Left ventricle myocardium inferior (tissue), 1 donor: Measurements from ENCODE around the gene NRN1. TPM values are rescaled to one million over a fixed set of nuclear protein-coding genes. Genes with fewer than 3 reads are reported as not detected.

Experiments used
- DNase-seq: peaks from one replicate; pipeline ENCODE4 v3.0.0-alpha.2; 2020
- H3K27ac ChIP-seq: fragments of 200-600 bp; replicated peaks from 2 replicates; pipeline ENCODE4 v1.8.0; 2021
- H3K27me3 ChIP-seq: fragments of 200-600 bp; 2 replicates; pipeline ENCODE4 v1.8.0; 2021; ENCODE audit warnings: low read depth
- H3K36me3 ChIP-seq: fragments of 200-600 bp; 2 replicates; pipeline ENCODE4 v1.8.0; 2021
- H3K4me1 ChIP-seq: fragments of 200-600 bp; 2 replicates; pipeline ENCODE4 v1.8.0; 2021
- H3K4me3 ChIP-seq: fragments of 200-600 bp; 2 replicates; pipeline ENCODE4 v1.8.0; 2021; ENCODE audit warnings: mild to moderate bottlenecking, moderate library complexity
- H3K9me3 ChIP-seq: fragments of 200-600 bp; replicated peaks from 2 replicates; pipeline ENCODE4 v1.8.0; 2021
- intact Hi-C: fragments of 100-400 bp; cut with micrococcal nuclease; formaldehyde crosslinking; loops from one replicate; pipeline ENCODE4 v1.11.0; 2022
- total RNA-seq: library from RNA; stranded (reverse); fragmentation: NEBNext Ultra II Directional; extraction: Animal tissue kit (Norgen Biotek cat#: 25700); gene quantifications from one replicate; pipeline ENCODE4 v1.2.1, GENCODE V29; 2021
- TF ChIP-seq, protein P1 (sequence below): fragments of 200-600 bp; IDR thresholded peaks from 2 replicates; pipeline ENCODE4 v1.8.0; 2021; ENCODE audit warnings: antibody characterized with exemption, mild to moderate bottlenecking, borderline replicate concordance
- donor health status: DM: no; HTN: yes; CAD: no; lungs with severe emphysema.

NRN1 gene
- total RNA-seq, 1 donor from 2014 or later: 8.8 TPM

DNA sequence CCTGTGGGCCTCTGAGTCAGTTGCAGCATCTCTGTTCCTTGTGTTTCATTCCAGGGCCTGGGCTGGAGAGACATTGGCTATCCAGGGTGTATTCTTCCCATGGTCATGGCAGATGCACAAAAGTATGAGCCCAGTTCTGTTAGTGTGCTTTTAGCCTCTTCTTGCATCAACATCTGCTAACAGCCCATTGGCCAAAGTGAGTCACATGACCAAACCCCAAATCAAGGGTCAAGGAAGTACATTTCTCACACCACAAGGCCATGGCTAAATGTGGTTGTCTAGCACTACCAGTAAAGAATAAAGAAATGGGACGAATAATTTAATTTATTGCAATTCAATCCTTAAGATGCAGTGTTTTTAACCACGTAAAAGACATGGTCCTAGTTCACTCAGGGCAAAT, 43.9 kb downstream of the NRN1 start:
- H3K4me1 ChIP-seq: no peaks in the 10 kb centered on the region
- H3K36me3 ChIP-seq: no peaks in the 10 kb centered on the region
- H3K4me3 ChIP-seq: no peak overlapping the region
- intact Hi-C loops: no loop called here
- TF ChIP-seq, protein P1, sequence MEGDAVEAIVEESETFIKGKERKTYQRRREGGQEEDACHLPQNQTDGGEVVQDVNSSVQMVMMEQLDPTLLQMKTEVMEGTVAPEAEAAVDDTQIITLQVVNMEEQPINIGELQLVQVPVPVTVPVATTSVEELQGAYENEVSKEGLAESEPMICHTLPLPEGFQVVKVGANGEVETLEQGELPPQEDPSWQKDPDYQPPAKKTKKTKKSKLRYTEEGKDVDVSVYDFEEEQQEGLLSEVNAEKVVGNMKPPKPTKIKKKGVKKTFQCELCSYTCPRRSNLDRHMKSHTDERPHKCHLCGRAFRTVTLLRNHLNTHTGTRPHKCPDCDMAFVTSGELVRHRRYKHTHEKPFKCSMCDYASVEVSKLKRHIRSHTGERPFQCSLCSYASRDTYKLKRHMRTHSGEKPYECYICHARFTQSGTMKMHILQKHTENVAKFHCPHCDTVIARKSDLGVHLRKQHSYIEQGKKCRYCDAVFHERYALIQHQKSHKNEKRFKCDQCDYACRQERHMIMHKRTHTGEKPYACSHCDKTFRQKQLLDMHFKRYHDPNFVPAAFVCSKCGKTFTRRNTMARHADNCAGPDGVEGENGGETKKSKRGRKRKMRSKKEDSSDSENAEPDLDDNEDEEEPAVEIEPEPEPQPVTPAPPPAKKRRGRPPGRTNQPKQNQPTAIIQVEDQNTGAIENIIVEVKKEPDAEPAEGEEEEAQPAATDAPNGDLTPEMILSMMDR: no peak
- H3K9me3 ChIP-seq: no peaks in the 10 kb centered on the region
- H3K27ac ChIP-seq: no peak overlapping the region
- peaks cover 5% of the 10 kb centered on the region for H3K27me3 ChIP-seq
- no peak for DNase-seq

GRCh38 chr6:5961836-5962235, 44.9 kb downstream of the NRN1 start:
- TF ChIP-seq, protein P1: no peak
- Histone ChIP-seq H3K27me3 (peaks cover 5% of the 10 kb centered on the region), H3K27ac (no peak overlapping the region), H3K4me3 (no peak overlapping the region), H3K4me1 (no peaks in the 10 kb centered on the region), H3K9me3 (no peaks in the 10 kb centered on the region), H3K36me3 (no peaks in the 10 kb centered on the region)
- DNase-seq: no peak
- intact Hi-C loops: no loop called here

GRCh38 chr6:5960456-5960855, 46.3 kb downstream of the NRN1 start:
- no peak overlapping the region for H3K27ac ChIP-seq
- no peaks in the 10 kb centered on the region for H3K9me3 ChIP-seq
- intact Hi-C loops: no loop called here
- TF ChIP-seq, protein P1: no peak
- H3K36me3 ChIP-seq: no peaks in the 10 kb centered on the region
- peaks cover 18% of the 10 kb centered on the region for H3K27me3 ChIP-seq
- no peaks in the 10 kb centered on the region for H3K4me1 ChIP-seq
- no peak for DNase-seq
- no peak overlapping the region for H3K4me3 ChIP-seq

GRCh38 chr6:5958921-5959320, 47.8 kb downstream of the NRN1 start:
- H3K27me3 ChIP-seq: peaks cover 24% of the 10 kb centered on the region
- DNase-seq: no peak
- no peak overlapping the region for H3K27ac ChIP-seq
- no peak overlapping the region for H3K4me3 ChIP-seq
- TF ChIP-seq, protein P1: no peak
- H3K9me3 ChIP-seq: no peaks in the 10 kb centered on the region
- no peaks in the 10 kb centered on the region for H3K4me1 ChIP-seq
- intact Hi-C loops: no loop called here
- H3K36me3 ChIP-seq: no peaks in the 10 kb centered on the region

GRCh38 chr6:5956939-5957338, 49.8 kb downstream of the NRN1 start:
- TF ChIP-seq, protein P1: no peak
- H3K27ac ChIP-seq: no peak overlapping the region
- H3K36me3 ChIP-seq: no peaks in the 10 kb centered on the region
- H3K4me3 ChIP-seq: no peak overlapping the region
- no peaks in the 10 kb centered on the region for H3K9me3 ChIP-seq
- DNase-seq: no peak
- peaks cover 24% of the 10 kb centered on the region for H3K27me3 ChIP-seq
- intact Hi-C loops: no loop called here
- H3K4me1 ChIP-seq: no peaks in the 10 kb centered on the region

GRCh38 chr6:5950361-5950785, 56.4 kb downstream of the NRN1 start:
- no peak for DNase-seq

More at GRCh38 chr6:5950361-5950785, 56.4 kb downstream of the NRN1 start:
- TF ChIP-seq, protein P1: peak; percentile 65
- intact Hi-C loops: no loop called here
- no peak overlapping the region for H3K4me3 ChIP-seq
- H3K9me3 ChIP-seq: no peaks in the 10 kb centered on the region
- H3K36me3 ChIP-seq: no peaks in the 10 kb centered on the region
- no peak overlapping the region for H3K27ac ChIP-seq
- H3K27me3 ChIP-seq: peaks cover 9% of the 10 kb centered on the region
- no peaks in the 10 kb centered on the region for H3K4me1 ChIP-seq
